Inflammatory macrophage treated with lipopolysaccharide for 4 hours (primary cell): Measurements from ENCODE around the gene TMEM88.

Experiments used
- DNase-seq: peaks from one replicate; pipeline ENCODE4 v3.0.0-alpha.2; 2020

TMEM88 gene

GRCh38 chr17:7833011-7833794, 21.7 kb upstream of the TMEM88 start:
- no peak for DNase-seq

GRCh38 chr17:7833795-7834541, 20.9 kb upstream of the TMEM88 start, which contains the start of gene KDM6B:
Gene KDM6B, plus strand, starts transcription at chr17:7834217. Its CDS starts 11,338 bp downstream, at chr17:7845555.
- peak; percentile 96 for DNase-seq

GRCh38 chr17:7834542-7834956, 20.3 kb upstream of the TMEM88 start:
- DNase-seq: peak; percentile 91

- peak; percentile 95 for DNase-seq
Measured at GRCh38 chr17:7834957-7835813, 19.7 kb upstream of the TMEM88 start.

- no peak for DNase-seq
Measured at GRCh38 chr17:7835814-7836595, 18.9 kb upstream of the TMEM88 start.

GRCh38 chr17:7836596-7837407, 18.1 kb upstream of the TMEM88 start:
- peak; percentile 85 for DNase-seq

- DNase-seq: peak; percentile 77
Measured at GRCh38 chr17:7837408-7838088, 17.3 kb upstream of the TMEM88 start.

GRCh38 chr17:7838090-7839075, 16.5 kb upstream of the TMEM88 start:
- DNase-seq: peak; percentile 55

- peak; percentile 70 for DNase-seq
Measured at GRCh38 chr17:7839190-7839875, 15.5 kb upstream of the TMEM88 start.

- peak; percentile 36 for DNase-seq
Measured at GRCh38 chr17:7839876-7840261, 15.0 kb upstream of the TMEM88 start.

- DNase-seq: no peak
Measured at GRCh38 chr17:7840441-7840840, 14.4 kb upstream of the TMEM88 start.

GRCh38 chr17:7840875-7841274, 14.0 kb upstream of the TMEM88 start:
- no peak for DNase-seq

GRCh38 chr17:7841396-7841914, 13.4 kb upstream of the TMEM88 start:
- peak; percentile 94 for DNase-seq

GRCh38 chr17:7841915-7842379, 12.9 kb upstream of the TMEM88 start:
- DNase-seq: peak; percentile 87

GRCh38 chr17:7842380-7843256, 12.2 kb upstream of the TMEM88 start:
- DNase-seq: peak; percentile 99

GRCh38 chr17:7843257-7843535, 11.7 kb upstream of the TMEM88 start:
- no peak for DNase-seq

- DNase-seq: peak; percentile 95
Measured at GRCh38 chr17:7843536-7844291, 11.2 kb upstream of the TMEM88 start.
